Peyer's patch (tissue), 4 donors: ENCODE measurements around the gene PCDHA1.
"Not testable (repeated sequence)": the region's sequence is repeated elsewhere in the genome, so short reads cannot be mapped to it uniquely, and the experiment has no call there.

Experiments
- POLR2A ChIP-seq, 2 donors: fragments of 450-650 bp; IDR thresholded peaks; one replicate each; pipeline ENCODE4 v1.5.1; 2017; ENCODE audit warnings: antibody characterized with exemption in 2 of 2, mild to moderate bottlenecking in 2 of 2, moderate library complexity in 2 of 2
- TF ChIP-seq, protein P1 (sequence below), 6 experiments: fragments of 450-650 bp in 4 of 6; fragments of 200-600 bp in 2 of 6; sonication (generic) in 1 of 6; IDR thresholded peaks; one replicate each; pipeline ENCODE4 v1.5.1; 2017 to 2019; ENCODE audit warnings: antibody characterized with exemption in 6 of 6, mild to moderate bottlenecking in 3 of 6, moderate library complexity in 1 of 6

DNA sequence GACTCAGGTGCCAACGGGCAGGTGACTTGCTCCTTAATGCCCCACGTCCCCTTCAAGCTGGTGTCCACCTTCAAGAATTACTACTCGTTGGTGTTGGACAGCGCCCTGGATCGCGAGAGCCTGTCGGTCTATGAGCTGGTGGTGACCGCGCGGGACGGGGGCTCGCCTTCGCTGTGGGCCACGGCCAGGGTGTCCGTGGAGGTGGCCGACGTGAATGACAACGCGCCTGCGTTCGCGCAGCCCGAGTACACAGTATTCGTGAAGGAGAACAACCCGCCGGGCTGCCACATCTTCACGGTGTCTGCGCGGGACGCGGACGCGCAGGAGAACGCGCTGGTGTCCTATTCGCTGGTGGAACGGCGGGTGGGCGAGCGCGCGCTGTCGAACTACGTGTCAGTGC is 1.5 kb downstream of the PCDHA1 start:
- TF ChIP-seq POLR2A (IDR thresholded peaks at IDR 0.05): not testable (repeated sequence)
- TF ChIP-seq, protein P1, sequence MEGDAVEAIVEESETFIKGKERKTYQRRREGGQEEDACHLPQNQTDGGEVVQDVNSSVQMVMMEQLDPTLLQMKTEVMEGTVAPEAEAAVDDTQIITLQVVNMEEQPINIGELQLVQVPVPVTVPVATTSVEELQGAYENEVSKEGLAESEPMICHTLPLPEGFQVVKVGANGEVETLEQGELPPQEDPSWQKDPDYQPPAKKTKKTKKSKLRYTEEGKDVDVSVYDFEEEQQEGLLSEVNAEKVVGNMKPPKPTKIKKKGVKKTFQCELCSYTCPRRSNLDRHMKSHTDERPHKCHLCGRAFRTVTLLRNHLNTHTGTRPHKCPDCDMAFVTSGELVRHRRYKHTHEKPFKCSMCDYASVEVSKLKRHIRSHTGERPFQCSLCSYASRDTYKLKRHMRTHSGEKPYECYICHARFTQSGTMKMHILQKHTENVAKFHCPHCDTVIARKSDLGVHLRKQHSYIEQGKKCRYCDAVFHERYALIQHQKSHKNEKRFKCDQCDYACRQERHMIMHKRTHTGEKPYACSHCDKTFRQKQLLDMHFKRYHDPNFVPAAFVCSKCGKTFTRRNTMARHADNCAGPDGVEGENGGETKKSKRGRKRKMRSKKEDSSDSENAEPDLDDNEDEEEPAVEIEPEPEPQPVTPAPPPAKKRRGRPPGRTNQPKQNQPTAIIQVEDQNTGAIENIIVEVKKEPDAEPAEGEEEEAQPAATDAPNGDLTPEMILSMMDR (IDR thresholded peaks at IDR 0.05): not testable (repeated sequence)
